ENCODE results near the gene KCNA5.

DNA sequence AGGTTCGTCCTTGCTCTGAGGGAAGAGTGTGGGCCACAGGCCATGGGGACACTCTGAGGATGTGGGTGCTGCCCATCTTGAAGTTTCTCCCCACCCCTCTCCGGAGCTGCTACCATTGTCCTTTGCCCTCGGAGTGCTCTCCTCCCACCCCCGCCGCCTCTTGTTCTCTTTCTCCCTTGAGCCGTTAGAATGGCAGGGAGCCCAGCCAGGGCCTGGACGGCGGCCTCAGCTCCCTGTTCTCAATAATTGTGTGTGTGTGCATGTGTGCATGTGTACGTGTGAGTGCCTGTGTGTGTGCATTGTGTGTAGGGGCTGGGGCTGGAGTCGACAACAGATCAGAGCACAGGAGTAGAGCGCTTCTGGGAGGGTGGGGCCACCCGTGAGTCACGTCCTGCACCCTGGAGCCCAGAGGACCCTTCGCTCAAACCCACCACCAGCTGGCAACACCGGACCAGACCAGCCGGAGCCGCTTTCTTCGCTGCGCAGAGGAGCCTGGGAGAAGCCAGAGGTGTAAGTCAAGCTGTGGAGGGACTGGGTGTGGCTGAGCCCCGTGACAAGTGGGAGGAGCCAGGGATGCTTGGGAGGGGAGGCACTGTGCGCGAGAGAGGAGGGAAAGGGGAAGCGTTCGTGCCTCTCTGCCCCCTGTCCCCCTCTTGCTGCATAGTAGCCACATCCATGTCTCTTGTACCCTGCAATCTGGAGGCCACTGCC is 25.9 kb upstream of the KCNA5 start:
- TF ChIP-seq, protein P1, sequence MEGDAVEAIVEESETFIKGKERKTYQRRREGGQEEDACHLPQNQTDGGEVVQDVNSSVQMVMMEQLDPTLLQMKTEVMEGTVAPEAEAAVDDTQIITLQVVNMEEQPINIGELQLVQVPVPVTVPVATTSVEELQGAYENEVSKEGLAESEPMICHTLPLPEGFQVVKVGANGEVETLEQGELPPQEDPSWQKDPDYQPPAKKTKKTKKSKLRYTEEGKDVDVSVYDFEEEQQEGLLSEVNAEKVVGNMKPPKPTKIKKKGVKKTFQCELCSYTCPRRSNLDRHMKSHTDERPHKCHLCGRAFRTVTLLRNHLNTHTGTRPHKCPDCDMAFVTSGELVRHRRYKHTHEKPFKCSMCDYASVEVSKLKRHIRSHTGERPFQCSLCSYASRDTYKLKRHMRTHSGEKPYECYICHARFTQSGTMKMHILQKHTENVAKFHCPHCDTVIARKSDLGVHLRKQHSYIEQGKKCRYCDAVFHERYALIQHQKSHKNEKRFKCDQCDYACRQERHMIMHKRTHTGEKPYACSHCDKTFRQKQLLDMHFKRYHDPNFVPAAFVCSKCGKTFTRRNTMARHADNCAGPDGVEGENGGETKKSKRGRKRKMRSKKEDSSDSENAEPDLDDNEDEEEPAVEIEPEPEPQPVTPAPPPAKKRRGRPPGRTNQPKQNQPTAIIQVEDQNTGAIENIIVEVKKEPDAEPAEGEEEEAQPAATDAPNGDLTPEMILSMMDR (IDR thresholded peaks at IDR 0.05): no peak
- TF ChIP-seq POLR2A (IDR thresholded peaks at IDR 0.05): no peak

Data from uterus (tissue), 2 donors.